ENCODE measurements around the gene YPEL2.

- TF ChIP-seq CTCF (IDR thresholded peaks at IDR 0.05) (no peak), ZBTB43 (CRISPR knock-in tag; IDR thresholded peaks at IDR 0.05) (no peak)
These were observed 46.0 kb downstream of the YPEL2 start for GRCh38 chr17:59377410-59377809.

Data from WTC11 (cell line).